Measurements from ENCODE around the gene RERE. TPM values are rescaled to one million over a fixed set of nuclear protein-coding genes. Genes with fewer than 3 reads are reported as not detected.

Gene RERE
- total and polyA plus RNA-seq, 2 donors (not counting 3 experiments of a cell fraction or from before 2014, with no cell fraction given), result 14.1 to 113 TPM

DNA sequence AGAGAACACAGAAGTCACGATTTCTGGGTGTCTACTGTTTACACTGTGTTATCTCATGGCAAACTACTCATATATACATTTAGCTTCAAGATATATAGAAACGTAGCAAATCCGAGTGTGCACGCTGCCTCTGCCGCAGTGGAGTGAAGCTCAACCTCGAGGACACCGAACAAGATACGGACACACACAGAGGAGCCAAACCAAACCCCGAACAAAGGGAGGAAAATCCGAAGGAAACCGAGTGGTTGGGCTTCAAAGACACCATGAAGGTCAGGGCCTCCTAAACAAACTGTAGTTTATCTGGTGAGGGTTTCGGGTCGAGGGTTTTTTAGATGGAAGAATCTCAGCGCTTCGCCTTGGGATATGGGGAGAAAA, 465.0 kb downstream of the RERE start:
- TF ChIP-seq JUN (IDR thresholded peaks at IDR 0.05; ENCODE audit: borderline replicate concordance, insufficient read depth, insufficient read length, low read depth) (no peak), EZH2 (IDR thresholded peaks at IDR 0.05; ENCODE audit: borderline replicate concordance, low read depth, low read length, severe bottlenecking) (no peak), POLR2AphosphoS5 (IDR thresholded peaks at IDR 0.05; ENCODE audit: insufficient read depth, low read depth, low read length) (no peak), GATA2 (IDR thresholded peaks at IDR 0.05; ENCODE audit: insufficient read depth, insufficient read length, low read depth, low read length) (no peak), FOS (IDR thresholded peaks at IDR 0.05; ENCODE audit: borderline replicate concordance, insufficient read depth, low read length) (no peak), POLR2A (IDR thresholded peaks at IDR 0.05; ENCODE audit: low read depth, low read length) (no peak), MYC (IDR thresholded peaks at IDR 0.05; ENCODE audit: low read depth, low read length) (no peak)
- TF ChIP-seq, protein P1, sequence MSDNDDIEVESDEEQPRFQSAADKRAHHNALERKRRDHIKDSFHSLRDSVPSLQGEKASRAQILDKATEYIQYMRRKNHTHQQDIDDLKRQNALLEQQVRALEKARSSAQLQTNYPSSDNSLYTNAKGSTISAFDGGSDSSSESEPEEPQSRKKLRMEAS (IDR thresholded peaks at IDR 0.05; ENCODE audit: insufficient read depth, insufficient read length), result no peak
- TF ChIP-seq, protein P2, sequence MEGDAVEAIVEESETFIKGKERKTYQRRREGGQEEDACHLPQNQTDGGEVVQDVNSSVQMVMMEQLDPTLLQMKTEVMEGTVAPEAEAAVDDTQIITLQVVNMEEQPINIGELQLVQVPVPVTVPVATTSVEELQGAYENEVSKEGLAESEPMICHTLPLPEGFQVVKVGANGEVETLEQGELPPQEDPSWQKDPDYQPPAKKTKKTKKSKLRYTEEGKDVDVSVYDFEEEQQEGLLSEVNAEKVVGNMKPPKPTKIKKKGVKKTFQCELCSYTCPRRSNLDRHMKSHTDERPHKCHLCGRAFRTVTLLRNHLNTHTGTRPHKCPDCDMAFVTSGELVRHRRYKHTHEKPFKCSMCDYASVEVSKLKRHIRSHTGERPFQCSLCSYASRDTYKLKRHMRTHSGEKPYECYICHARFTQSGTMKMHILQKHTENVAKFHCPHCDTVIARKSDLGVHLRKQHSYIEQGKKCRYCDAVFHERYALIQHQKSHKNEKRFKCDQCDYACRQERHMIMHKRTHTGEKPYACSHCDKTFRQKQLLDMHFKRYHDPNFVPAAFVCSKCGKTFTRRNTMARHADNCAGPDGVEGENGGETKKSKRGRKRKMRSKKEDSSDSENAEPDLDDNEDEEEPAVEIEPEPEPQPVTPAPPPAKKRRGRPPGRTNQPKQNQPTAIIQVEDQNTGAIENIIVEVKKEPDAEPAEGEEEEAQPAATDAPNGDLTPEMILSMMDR (IDR thresholded peaks at IDR 0.05; ENCODE audit: extremely low read depth in 1 of 2, insufficient read depth in 1 of 2, low read depth in 1 of 2, low read length in 2 of 2), result no peak
- Histone ChIP-seq H3K4me3 (replicated peaks in 1 of 3; ENCODE audit: insufficient read depth in 1 of 3, low read depth in 1 of 3, low read length in 3 of 3) (no peak overlapping the region), H3K27me3 (ENCODE audit: control insufficient read depth in 2 of 2, insufficient read depth in 2 of 2, low read length in 2 of 2) (no peaks in the 10 kb centered on the region), H3K27ac (ENCODE audit: insufficient read depth, low read depth, low read length) (no peak overlapping the region), H3K9me3 (replicated peaks; ENCODE audit: control insufficient read depth, insufficient read depth, low read length) (no peaks in the 10 kb centered on the region), H3K4me2 (ENCODE audit: insufficient read depth, low read length) (no peak overlapping the region), H3K36me3 (ENCODE audit: control insufficient read depth in 2 of 2, extremely low read depth in 1 of 2, insufficient read depth in 2 of 2, low read length in 2 of 2) (peaks cover 0 to 23% of the 10 kb centered on the region in 2 experiments), H4K20me1 (replicated peaks; ENCODE audit: control insufficient read depth, extremely low read depth, insufficient read depth, low read length) (no peaks in the 10 kb centered on the region), H3K9ac (replicated peaks; ENCODE audit: extremely low read depth, insufficient read depth, low read length) (no peak overlapping the region), H3K79me2 (ENCODE audit: control insufficient read depth, insufficient read depth, low read length) (no peaks in the 10 kb centered on the region), H3K4me1 (ENCODE audit: control insufficient read depth, extremely low read depth, insufficient read depth, low read length) (peaks cover 16% of the 10 kb centered on the region), H3K9me1 (replicated peaks; ENCODE audit: control insufficient read depth, extremely low read depth, insufficient read depth, low read length) (no peaks in the 10 kb centered on the region), H2AFZ (ENCODE audit: low read depth, low read length) (no peak overlapping the region)
- peak; percentile 46 for FAIRE-seq
- intact Hi-C loops (cut with micrococcal nuclease), result no loop called here
- CTCF ChIA-PET, result interaction anchor here (0.6 to 4.9 kb wide), 12 partner anchors 9 to 377 kb away, joined by 3 to 131 read pairs (median 4); no protein-coding TSS in a partner anchor
- TSS peak; percentile 25 for BruUV-seq (replicated peaks)
- no peak for DNase-seq (ENCODE audit: low read depth, low spot score)
- POLR2A ChIA-PET, result interaction anchor here (0.6 to 0.8 kb wide), 2 partner anchors 38 to 59 kb away, joined by 3 to 7 read pairs; no protein-coding TSS in a partner anchor
- dilution Hi-C loops (cut with MboI; ENCODE audit: extremely low pct_ligation_motif_present, low sequenced_read_pairs), result no loop called here
